ENCODE data around the gene MB.
"Not testable (repeated sequence)": the region's sequence is repeated elsewhere in the genome, so short reads cannot be mapped to it uniquely, and the experiment has no call there.

The MB gene

DNA sequence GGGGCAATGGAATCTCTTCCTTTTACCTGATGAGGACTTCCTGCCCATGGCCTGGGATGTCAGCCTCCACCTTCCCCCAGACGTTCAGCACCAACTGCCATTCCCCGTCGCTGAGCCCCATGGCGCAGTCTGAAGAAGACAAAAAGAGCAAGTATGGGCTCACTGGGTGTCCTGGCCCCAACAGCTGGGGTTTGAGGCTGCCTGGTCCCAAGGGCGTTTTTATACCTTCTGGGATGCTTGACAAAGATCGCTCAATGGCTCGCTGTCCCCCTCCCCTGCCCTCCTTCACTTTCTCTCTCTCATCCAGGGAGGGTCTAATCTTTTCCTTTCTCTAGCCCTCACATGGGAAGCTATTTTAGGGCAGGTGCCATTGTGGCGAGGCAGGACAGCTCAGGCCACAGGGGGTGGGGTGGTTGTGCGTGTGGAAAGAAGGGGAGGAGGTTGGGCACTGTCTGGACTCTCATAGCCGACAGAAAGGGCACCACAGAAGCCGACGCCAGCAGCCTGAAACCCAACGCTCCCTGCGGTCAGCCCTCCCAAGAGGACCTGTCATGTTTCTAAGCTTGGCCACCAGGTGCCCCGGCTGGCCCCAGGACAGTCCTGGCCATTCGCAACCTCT is at the start of gene MB:
TSS of gene MB (minus strand) at position 193 of the 619 bp plus-strand sequence. CDS start at position 121, 72 bp downstream.
- no peak for DNase-seq

DNA sequence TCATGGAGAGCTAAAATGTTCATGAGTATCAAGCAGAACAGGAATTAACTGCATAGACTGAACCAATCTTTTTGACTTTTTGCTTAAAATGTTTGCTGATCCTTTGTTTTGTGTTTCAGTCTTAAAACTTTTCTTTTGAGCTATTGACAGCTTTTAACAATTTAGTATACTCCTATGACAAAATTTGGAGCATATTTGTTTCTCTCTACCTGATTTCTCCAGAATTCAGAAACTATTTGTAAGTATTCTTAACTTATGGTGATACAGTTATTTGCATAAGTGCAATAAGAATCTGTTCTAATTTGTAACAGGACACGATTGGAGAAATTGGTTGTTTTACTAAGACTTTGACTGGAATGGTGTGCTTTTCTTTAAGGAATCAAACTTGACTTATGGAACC is 49.6 kb upstream of the MB start:
- not testable (repeated sequence) for DNase-seq

GRCh38 chr22:35664955-35665587 is 47.9 kb upstream of the MB start:
- DNase-seq: no peak

DNA sequence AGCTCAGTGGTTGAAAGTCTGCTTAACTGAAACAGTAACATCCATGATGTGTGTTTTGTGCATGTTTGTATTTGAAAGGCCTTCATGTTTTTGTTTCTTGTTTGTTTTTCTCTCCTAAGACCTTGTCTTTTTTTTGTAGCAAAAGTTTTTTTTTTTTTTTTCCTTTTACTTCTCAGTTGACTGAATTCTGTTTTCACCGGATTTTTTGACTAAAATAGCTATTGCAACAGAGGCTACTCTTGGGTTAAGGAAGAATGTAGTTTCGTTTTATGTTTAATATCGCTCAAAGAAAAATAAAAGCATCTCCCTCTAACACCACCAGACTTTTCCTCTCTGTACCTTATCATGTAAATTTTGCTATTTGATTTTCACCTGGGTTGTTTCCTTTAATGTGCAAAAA is 46.2 kb upstream of the MB start:
- DNase-seq: no peak

DNA sequence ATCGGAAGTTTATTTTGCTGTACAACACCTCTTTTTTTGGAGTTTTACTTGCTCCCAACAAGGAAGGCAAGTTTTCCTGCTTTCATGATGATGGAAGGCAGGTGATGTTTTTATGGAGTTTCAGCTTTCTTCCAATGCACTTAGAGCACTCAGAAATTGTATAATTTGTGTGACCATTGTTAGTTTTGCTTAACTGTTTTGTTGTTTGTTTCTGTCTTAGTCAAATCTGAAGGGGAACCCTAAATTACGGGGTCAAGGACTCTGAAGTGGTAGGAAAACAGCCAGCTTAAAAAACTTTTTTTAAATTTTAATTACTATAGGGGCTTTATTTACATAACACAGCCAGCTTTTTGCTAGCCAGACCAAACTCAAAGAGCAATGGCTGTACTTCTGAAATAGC is 45.8 kb upstream of the MB start:
- no peak for DNase-seq

GRCh38 chr22:35661464-35661863 is 44.3 kb upstream of the MB start:
- DNase-seq: no peak

DNA sequence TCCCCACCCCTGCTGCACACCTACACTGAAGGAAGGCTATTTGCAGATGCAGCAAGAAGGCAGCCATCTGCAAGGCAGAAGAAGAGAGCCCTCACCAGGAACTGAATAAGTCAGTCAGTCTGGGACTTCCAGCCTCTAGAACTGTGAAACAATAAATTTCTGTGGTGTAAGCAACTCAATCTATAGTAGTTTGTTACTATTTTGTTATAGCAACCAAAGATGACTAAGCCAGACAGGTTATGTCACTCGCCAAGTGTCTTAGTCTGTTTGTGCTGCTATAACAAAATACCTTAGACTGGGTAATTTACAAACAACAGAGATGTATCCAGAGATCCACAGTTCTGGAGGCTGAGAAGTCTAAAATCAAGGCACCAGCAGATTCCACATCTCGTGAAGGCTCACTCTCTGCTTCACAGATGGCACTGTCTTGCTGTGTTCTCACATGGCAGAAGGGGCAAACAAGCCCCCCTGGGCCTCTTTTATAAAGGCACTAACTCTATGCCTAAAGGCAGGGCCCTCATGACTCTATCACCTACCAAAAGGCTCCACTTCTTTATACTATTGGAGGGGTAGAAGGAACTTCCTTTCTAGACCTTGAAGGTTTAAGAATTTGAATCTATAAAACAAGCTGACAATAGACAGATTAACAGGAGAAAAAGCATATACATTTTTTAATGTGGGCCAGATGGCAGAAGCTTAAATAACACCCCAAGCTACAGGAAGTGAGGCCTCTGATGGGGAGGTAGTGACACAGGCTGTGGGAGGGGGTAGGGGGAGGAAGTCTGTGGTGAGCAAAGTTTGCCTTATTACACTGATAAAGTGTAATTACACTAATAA is 43.4 kb upstream of the MB start:
- no peak for DNase-seq

- DNase-seq: no peak
These were observed 40.6 kb upstream of the MB start for GRCh38 chr22:35657571-35658312.

- no peak for DNase-seq
These were observed 39.2 kb upstream of the MB start for GRCh38 chr22:35656284-35656752.

DNA sequence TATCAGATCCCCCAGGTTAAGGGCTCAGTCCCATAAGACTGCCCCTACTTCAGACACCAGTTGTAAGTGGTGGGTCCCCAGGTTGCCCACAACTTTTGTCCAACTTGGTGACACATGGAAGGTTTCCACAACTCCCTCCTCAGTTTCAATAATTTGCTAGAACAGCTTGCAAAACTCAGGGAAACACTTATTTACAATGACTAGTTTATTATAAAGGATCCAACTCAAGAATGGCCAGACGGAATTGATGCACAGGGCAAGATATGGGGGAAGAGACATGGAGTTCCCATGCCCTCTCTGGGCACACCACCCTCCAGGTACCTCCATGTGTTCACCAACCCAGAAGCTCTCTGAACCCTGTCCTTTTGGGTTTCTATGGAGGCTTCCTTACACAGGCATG is 36.7 kb upstream of the MB start:
- DNase-seq: no peak

GRCh38 chr22:35651085-35651484 is 34.0 kb upstream of the MB start:
- no peak for DNase-seq

DNA sequence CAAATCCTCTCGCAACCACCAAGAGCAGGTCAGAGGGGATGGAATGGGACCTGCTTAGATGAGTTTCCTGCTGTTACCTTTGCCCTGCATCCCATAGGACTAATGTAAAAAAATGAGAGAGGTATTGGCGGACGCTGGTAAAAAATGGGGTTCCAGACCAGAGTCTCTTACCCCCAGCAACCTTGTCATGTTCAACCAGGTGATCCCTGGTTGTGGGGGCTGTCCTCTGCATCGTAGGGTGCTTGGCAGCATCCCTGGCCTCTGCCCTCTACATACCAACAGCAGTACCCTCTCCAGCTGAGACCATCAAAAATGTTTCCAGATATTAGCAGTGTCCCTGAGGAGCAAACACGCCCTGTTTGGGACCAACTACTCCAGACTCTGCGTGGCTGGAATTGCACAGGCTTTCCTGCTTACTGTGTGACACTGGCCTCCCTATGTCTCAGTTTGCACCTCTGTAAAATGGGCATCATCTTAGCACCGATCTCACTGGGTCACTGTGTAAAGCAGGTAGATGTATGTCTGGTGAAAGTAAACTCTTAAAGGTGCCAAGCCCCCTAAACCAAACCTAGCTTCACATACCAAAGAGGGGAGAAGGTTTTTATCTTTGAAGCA is 32.6 kb upstream of the MB start:
- no peak for DNase-seq

DNA sequence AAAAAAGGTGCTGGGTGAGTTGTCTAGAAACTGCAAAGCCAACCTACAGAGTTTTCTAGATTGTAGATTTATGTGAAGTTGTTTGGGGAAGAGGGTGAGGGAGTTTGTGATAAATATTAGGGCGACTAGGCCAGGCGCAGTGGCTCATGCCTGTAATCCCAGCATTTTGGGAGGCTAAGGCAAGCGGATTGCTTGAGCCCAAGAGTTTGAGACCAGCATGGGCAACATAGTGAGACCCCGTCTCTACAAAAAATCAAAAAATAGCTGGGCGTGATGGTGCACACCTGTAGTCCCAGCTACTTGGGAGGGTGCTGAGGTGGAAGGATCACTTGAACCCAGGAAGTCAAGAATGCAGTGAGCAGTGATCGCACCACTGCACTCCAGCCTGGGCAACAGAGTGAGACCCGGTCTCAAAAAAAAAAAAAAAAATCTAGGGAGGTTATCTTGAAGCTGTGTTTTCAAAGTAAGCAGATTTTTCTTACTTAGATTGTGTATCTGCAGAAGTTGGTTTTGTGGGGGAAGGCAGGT is 32.0 kb upstream of the MB start:
- no peak for DNase-seq

GRCh38 chr22:35648066-35649025 is 31.2 kb upstream of the MB start, which contains the start of gene APOL6:
Gene APOL6 (plus strand): TSS chr22:35648446. CDS start chr22:35656426, 7,980 bp downstream.
- DNase-seq: no peak

DNA sequence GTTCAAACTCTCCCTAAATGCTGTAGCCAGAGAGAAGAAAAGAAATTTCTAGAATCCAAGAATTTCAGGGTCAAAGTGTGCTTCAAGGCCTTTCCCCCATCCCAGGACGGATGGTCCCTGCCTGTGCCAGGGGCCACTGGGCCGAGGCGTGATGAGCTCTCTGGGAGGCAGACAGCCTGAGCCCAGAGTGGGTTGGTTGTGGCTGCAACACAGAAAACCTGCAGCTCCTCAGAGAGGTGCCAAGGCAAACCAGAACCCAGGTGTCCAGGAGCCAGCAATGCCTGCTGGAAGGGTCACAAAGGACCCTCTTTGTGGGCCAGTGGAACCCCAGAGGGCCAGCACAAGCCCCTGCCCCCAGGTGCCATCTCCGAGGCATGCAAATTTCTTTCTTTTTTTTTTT is 28.5 kb upstream of the MB start:
- DNase-seq: no peak

- no peak for DNase-seq
These were observed 26.9 kb upstream of the MB start for GRCh38 chr22:35643991-35644390.

GRCh38 chr22:35642305-35642741 is 25.2 kb upstream of the MB start:
- DNase-seq: no peak

DNA sequence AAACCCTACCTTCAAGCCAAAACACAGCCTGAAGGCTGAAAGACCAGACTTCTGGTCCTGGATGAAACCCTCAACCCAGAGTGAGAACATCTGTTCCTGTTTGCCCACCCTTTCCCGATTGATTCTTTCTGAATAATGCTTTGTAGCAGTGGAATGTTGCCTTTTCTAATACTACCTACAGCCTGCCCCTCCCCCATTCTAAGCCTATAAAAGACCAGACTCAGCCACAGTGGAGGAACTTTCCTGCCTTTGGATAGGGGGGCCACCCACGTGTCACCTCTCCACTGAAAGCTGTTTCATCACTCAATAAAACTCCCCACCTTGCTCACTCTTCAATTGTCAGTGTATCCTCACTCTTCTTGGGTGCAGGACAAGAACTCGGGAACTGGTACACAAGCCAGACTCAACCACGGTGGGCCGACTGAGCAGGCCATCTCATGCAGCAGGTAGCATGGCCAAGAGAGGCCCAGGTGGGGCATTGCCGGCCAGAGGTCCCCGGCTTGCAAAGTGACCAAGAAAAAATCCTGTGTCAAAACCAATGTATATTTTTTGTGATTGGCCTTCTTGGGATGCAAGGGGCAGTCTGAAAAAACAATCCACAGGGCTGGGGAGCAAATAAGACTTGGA is 24.5 kb upstream of the MB start:
- DNase-seq: no peak

DNA sequence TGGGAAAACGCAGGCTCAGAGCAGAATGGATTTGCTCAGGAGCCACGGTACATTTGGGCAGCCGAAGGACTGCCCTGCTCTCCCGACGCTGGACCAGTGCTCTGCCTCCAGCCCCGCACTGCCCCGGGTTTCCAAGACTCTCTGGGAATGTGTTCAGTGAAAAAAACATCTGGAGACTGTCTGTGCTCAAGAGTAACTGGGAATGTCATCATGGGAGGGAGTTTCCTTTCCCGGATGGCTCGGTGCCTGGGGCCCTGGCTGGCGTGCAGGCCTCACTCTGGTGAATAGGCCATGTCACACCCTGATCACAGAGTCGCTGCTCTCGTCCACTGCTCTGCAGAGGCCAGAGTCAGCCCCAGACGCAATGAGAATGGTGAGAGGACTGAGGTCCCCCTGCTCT is 21.3 kb upstream of the MB start:
- DNase-seq: no peak

GRCh38 chr22:35638001-35638400 is 20.9 kb upstream of the MB start:
- no peak for DNase-seq

- DNase-seq: no peak
These were observed 20.1 kb upstream of the MB start for GRCh38 chr22:35637254-35637653.
